GM12875 (cell line): ENCODE data around the gene TMEM170A.

Experiments
- H3K4me3 ChIP-seq: one replicate; pipeline ENCODE4 v1.5.1; 2011; ENCODE audit warnings: low read depth, low read length, control low read depth
- CTCF ChIP-seq: IDR thresholded peaks from 2 replicates; pipeline ENCODE4 v1.5.1; 2011; ENCODE audit warnings: low read depth, mild to moderate bottlenecking, control low read depth, inconsistent platforms, low read length, moderate library complexity, borderline replicate concordance; ENCODE audit not compliant: insufficient read depth

Gene TMEM170A

GRCh38 chr16:75406943-75407342 is 57.5 kb downstream of the TMEM170A start:
- no peak for TF ChIP-seq CTCF
- H3K4me3 ChIP-seq: no peak overlapping the region

GRCh38 chr16:75402821-75403475 is 61.5 kb downstream of the TMEM170A start:
- peak; percentile 21; the same call in 1 of the 2 replicates for TF ChIP-seq CTCF
- H3K4me3 ChIP-seq: no peak overlapping the region

- no peak for TF ChIP-seq CTCF
- no peak overlapping the region for H3K4me3 ChIP-seq
Observed at GRCh38 chr16:75402159-75402820, 62.2 kb downstream of the TMEM170A start.

GRCh38 chr16:75401691-75402090 is 62.8 kb downstream of the TMEM170A start:
- TF ChIP-seq CTCF: no peak
- no peak overlapping the region for H3K4me3 ChIP-seq

GRCh38 chr16:75398333-75398732 is 66.2 kb downstream of the TMEM170A start:
- no peak for TF ChIP-seq CTCF
- H3K4me3 ChIP-seq: no peak overlapping the region

GRCh38 chr16:75394941-75395340 is 69.5 kb downstream of the TMEM170A start:
- no peak for TF ChIP-seq CTCF
- H3K4me3 ChIP-seq: no peak overlapping the region
